Ascending aorta (tissue), 2 donors: ENCODE measurements around the gene THSD1. TPM values are rescaled to one million over a fixed set of nuclear protein-coding genes. Genes with fewer than 3 reads are reported as not detected.

Experiments
- DNase-seq, 2 donors: peaks; one replicate each; pipeline ENCODE4 v3.0.0-alpha.2; 2019; ENCODE audit warnings: low spot score in 2 of 2
- H3K27ac ChIP-seq, 2 donors: fragments of 200-600 bp; sonication (generic); one replicate each; pipeline ENCODE4 v1.5.1; 2016 to 2017; ENCODE audit warnings: mild to moderate bottlenecking in 1 of 2
- H3K27me3 ChIP-seq: fragments of 200-600 bp; sonication (generic); one replicate; pipeline ENCODE4 v1.5.1; 2017
- H3K36me3 ChIP-seq, 2 donors: fragments of 200-600 bp; sonication (generic); one replicate each; pipeline ENCODE4 v1.5.1; 2016
- H3K4me1 ChIP-seq, 2 donors: fragments of 200-600 bp; sonication (generic); one replicate each; pipeline ENCODE4 v1.5.1; 2016 to 2017; ENCODE audit warnings: mild to moderate bottlenecking in 1 of 2
- H3K4me3 ChIP-seq, 2 donors: fragments of 200-600 bp; sonication (generic); one replicate each; pipeline ENCODE4 v1.5.1; 2016 to 2017; ENCODE audit warnings: mild to moderate bottlenecking in 1 of 2
- H3K9me3 ChIP-seq, 2 donors: fragments of 200-600 bp; sonication (generic); one replicate each; pipeline ENCODE4 v1.5.1; 2016
- CTCF ChIP-seq, 3 experiments: fragments of 200-600 bp in 2 of 3; fragments of 450-650 bp in 1 of 3; sonication (generic) in 2 of 3; IDR thresholded peaks; one replicate each; pipeline ENCODE4 v1.5.1; 2016 to 2019; ENCODE audit warnings: antibody characterized with exemption in 3 of 3, mild to moderate bottlenecking in 1 of 3, moderate library complexity in 1 of 3
- intact Hi-C: fragments of 100-400 bp; cut with DNase I; formaldehyde crosslinking; loops from one replicate; pipeline ENCODE4 v1.15.1; 2023
- total RNA-seq: library from RNA; depleted of rRNA; stranded (reverse); fragments of >200 nt; gene quantifications from one replicate; pipeline ENCODE4 v1.1.0, GENCODE V29; 2016

The THSD1 gene
- total RNA-seq, 1 donor from 2014 or later = 27.4 TPM

GRCh38 chr13:52361225-52361624 lies 44.7 kb downstream of the THSD1 start:
- H3K4me1 ChIP-seq = no peaks in the 10 kb centered on the region
- intact Hi-C loops = no loop called here
- no peak overlapping the region for H3K27ac ChIP-seq
- no peak for DNase-seq
- H3K36me3 ChIP-seq = no peaks in the 10 kb centered on the region
- H3K4me3 ChIP-seq = no peak overlapping the region
- no peak for TF ChIP-seq CTCF (IDR thresholded peaks at IDR 0.05)
- H3K27me3 ChIP-seq = no peaks in the 10 kb centered on the region
- no peaks in the 10 kb centered on the region for H3K9me3 ChIP-seq

GRCh38 chr13:52359534-52359933 lies 46.4 kb downstream of the THSD1 start:
- no peaks in the 10 kb centered on the region for H3K27me3 ChIP-seq
- H3K4me3 ChIP-seq = no peak overlapping the region
- H3K36me3 ChIP-seq = no peaks in the 10 kb centered on the region
- intact Hi-C loops = no loop called here
- H3K4me1 ChIP-seq = no peaks in the 10 kb centered on the region
- H3K9me3 ChIP-seq = no peaks in the 10 kb centered on the region
- no peak overlapping the region for H3K27ac ChIP-seq
- no peak for TF ChIP-seq CTCF (IDR thresholded peaks at IDR 0.05)
- DNase-seq = no peak

GRCh38 chr13:52356327-52356726 lies 49.6 kb downstream of the THSD1 start:
- no peak overlapping the region for H3K4me3 ChIP-seq
- no peaks in the 10 kb centered on the region for H3K36me3 ChIP-seq
- H3K4me1 ChIP-seq = no peaks in the 10 kb centered on the region
- no peak for DNase-seq
- H3K9me3 ChIP-seq = no peaks in the 10 kb centered on the region
- H3K27ac ChIP-seq = no peak overlapping the region
- H3K27me3 ChIP-seq = no peaks in the 10 kb centered on the region
- intact Hi-C loops = no loop called here
- no peak for TF ChIP-seq CTCF (IDR thresholded peaks at IDR 0.05)

- TF ChIP-seq CTCF (IDR thresholded peaks at IDR 0.05) = no peak
- DNase-seq = no peak
- intact Hi-C loops = no loop called here
Measured at GRCh38 chr13:52353193-52353592, 52.8 kb downstream of the THSD1 start.

GRCh38 chr13:52348983-52349780 lies 56.8 kb downstream of the THSD1 start:
- no peak for TF ChIP-seq CTCF (IDR thresholded peaks at IDR 0.05)
- Histone ChIP-seq H3K27ac (no peak overlapping the region), H3K36me3 (no peaks in the 10 kb centered on the region), H3K4me3 (no peak overlapping the region), H3K27me3 (no peaks in the 10 kb centered on the region), H3K4me1 (no peaks in the 10 kb centered on the region), H3K9me3 (no peaks in the 10 kb centered on the region)
- intact Hi-C loops = no loop called here
- DNase-seq = no peak

More at GRCh38 chr13:52353193-52353592, 52.8 kb downstream of the THSD1 start:
- H3K4me3 ChIP-seq = no peak overlapping the region
- H3K27me3 ChIP-seq = no peaks in the 10 kb centered on the region
- H3K4me1 ChIP-seq = no peaks in the 10 kb centered on the region
- H3K27ac ChIP-seq = no peak overlapping the region
- no peaks in the 10 kb centered on the region for H3K36me3 ChIP-seq
- no peaks in the 10 kb centered on the region for H3K9me3 ChIP-seq
